ENCODE data around the gene TIMM9.

GRCh38 chr14:58415636-58416547, 11.4 kb downstream of the TIMM9 start:
- no peak for TF ChIP-seq POLR2A (IDR thresholded peaks at IDR 0.05)
- TF ChIP-seq, protein P1, sequence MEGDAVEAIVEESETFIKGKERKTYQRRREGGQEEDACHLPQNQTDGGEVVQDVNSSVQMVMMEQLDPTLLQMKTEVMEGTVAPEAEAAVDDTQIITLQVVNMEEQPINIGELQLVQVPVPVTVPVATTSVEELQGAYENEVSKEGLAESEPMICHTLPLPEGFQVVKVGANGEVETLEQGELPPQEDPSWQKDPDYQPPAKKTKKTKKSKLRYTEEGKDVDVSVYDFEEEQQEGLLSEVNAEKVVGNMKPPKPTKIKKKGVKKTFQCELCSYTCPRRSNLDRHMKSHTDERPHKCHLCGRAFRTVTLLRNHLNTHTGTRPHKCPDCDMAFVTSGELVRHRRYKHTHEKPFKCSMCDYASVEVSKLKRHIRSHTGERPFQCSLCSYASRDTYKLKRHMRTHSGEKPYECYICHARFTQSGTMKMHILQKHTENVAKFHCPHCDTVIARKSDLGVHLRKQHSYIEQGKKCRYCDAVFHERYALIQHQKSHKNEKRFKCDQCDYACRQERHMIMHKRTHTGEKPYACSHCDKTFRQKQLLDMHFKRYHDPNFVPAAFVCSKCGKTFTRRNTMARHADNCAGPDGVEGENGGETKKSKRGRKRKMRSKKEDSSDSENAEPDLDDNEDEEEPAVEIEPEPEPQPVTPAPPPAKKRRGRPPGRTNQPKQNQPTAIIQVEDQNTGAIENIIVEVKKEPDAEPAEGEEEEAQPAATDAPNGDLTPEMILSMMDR (IDR thresholded peaks at IDR 0.05): no peak
- no peak for TF ChIP-seq EP300 (IDR thresholded peaks at IDR 0.05)
